ENCODE measurements around the gene GPATCH4. TPM values are rescaled to one million over a fixed set of nuclear protein-coding genes. Genes with fewer than 3 reads are reported as not detected.
"Not testable (repeated sequence)": the region's sequence is repeated elsewhere in the genome, so short reads cannot be mapped to it uniquely, and the experiment has no call there.

The GPATCH4 gene
- total RNA-seq, 1 donor from 2014 or later = 14.1 TPM

DNA sequence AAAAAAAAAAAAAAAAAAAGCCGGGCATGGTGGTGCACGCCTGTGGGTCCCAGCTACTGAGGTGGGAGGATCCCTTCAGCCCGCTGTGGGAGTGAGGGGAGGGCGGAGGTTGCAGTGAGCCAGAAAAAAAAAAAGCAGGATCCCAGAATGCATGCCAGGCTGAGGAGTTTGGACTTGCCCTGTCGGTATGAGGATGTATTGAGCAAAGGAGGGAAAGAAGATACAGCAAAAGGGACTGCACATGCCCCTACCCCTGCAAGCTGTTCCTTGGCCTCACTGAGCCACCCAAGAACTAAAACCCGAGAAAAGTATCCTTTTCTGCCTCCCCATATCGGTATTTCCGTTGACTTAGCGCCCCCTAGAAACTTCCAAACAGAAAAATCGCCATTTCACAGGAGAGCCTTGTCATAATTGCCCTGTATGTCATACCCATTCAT, 1.3 kb upstream of the GPATCH4 start:
- DNase-seq (no peak), ATAC-seq (no peak)
- intact Hi-C loops (cut with micrococcal nuclease) = no loop called here

DNA sequence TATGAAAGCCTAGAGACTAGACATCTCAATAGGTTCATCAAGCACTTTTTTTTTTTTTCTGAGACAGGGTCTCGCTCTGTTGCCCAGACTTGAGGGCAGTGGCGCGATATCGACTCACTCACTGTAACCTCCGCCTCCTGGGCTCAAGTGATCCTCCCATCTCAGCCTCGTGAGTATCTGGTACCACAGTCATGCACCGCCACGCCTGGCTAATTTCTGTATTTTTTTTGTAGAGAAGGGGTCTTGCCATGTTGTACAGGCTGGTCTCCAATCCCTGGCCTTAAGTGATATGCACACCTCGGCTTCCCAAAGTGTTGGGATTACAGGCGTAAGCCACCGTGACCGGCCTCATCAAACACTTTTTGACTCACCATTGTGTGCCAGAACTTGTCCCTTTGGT, 613 bp upstream of the GPATCH4 start:
- intact Hi-C loops (cut with micrococcal nuclease) = no loop called here
- ATAC-seq (no peak), DNase-seq (no peak)

DNA sequence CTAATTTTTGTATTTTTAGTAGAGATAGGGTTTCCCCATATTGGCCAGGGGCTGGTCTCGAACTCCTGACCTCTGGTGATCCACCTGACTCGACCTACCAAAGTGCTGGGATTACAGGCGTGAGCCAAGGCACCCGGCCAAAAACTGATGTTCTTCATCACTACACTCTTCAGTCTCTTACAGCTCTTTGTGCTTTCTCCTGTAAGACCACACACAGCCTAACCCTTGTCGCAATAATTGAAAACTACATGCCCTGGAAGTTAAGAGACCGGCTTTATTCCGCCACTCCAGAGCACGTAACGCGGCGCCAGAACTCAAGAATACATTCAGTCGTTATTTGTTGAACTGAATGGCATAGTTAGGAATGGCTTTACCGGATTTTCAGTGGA, 552 bp downstream of the GPATCH4 start:
- DNase-seq = no peak
- intact Hi-C loops (cut with micrococcal nuclease) = no loop called here
- no peak for ATAC-seq

DNA sequence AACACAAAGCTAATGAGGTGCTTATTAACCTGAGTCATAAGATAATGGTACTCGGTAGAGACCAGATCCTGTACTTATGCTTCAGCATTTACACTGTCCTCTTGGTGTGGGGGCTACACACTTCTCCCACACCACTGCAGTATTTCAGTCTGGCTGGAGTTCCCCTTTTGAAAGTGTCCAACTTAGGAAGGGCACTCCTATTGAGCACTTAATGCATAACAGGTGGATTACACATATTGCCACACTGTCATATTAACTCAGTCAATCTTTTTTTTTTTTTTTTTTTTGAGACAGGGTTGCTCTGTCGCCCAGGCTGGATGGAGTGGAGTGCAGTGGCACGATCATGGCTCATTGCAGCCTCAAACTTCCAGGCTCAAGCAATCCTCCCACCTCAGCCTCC, 1.5 kb downstream of the GPATCH4 start:
- intact Hi-C loops (cut with micrococcal nuclease) = no loop called here
- no peak for ATAC-seq
- no peak for DNase-seq

DNA sequence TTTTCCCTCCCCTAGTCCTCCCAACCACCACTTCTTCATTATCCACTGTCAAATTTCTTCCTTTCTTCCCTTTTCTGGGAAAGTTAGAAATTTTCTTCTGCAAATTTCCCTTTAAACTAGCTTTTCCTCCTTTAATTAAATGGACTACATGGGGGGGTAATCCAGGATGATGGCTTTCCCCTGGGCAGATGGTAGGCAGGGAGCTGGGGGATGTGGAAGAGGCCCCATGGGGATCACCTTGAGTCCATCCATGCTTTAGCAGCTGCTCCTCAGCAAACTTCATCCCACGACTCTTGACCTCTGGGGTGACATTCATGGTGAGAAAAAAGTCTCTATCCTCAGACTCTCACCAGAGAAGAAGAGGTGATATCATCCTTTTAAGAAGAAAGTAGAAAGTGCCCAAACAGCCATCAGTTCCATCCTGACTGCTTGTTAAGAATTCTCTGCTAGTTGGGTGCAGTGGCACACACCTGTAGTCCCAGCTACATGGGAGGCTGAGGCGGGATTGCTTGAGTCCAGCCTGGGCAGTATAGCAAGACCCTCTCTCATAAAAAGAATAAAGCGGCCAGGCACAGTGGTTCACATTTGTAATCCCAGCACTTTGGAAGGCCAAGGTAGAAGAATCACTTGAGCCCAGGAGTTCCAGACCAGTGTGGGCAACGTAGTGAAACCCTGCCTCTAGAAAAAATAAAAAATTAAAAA, 2.4 kb downstream of the GPATCH4 start:
- ATAC-seq (no peak), DNase-seq (no peak)
- intact Hi-C loops (cut with micrococcal nuclease) = no loop called here

DNA sequence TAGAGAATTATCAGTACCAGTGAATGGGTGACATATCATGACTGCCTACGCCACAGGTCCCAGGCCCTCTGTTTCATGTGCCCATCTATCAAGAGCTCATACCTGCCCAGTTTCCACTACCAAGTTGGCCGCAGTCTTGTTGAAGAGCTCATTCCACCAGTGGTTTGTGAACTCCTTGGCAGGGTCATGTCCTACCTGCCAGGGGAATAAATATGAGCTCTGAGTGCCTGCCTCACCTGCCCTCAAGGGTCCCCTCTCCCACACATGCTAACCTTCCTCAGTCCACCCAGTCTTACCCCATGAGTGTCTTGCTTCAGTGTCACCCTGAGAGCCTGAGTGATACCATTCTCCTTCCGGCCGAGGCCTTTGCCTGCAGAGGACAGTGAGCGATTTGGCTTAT, 3.2 kb downstream of the GPATCH4 start:
- DNase-seq = no peak
- intact Hi-C loops (cut with micrococcal nuclease) = no loop called here
- no peak for ATAC-seq

DNA sequence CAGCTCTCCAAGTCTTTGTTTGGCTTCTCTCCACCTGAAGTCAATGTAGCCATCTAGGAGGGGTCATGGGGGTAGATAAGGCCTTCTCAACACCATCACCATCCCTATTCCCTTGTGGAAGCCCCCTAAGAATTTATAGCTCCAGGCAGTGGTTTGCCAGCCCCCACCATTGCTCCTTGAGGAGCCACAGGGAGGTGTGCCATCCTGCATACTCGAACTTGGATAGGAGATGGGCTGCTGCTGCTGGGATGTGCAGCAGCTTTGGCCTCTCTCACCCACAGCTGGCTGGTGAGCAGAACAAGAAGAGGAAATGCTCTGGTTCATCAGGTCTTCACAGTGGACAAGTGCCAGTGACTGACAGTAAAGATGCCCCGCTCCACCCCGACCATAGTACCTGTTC, 4.9 kb downstream of the GPATCH4 start:
- intact Hi-C loops (cut with micrococcal nuclease) = no loop called here
- DNase-seq (no peak), ATAC-seq (no peak)

DNA sequence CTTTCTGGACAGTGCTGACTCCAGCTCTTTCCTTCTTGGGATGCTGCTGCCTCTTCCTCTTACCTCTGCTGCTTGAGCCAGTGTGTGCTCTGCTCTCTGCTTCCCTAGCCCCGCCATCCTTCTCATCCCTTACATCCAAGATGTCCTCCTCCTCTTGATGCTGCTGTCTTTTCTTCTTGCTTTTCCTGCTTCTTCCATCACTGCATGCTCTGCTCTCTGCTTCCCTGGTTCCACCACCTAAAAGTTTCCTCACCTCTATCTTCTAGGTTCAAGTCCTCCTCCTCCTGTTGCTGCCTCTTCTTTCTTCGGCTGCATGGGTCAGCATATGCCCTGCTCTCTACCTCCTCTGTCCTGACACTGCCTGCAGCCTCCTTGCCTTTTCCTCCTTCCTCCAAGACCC, 6.3 kb downstream of the GPATCH4 start:
- intact Hi-C loops (cut with micrococcal nuclease) = no loop called here
- DNase-seq (no peak), ATAC-seq (no peak)

DNA sequence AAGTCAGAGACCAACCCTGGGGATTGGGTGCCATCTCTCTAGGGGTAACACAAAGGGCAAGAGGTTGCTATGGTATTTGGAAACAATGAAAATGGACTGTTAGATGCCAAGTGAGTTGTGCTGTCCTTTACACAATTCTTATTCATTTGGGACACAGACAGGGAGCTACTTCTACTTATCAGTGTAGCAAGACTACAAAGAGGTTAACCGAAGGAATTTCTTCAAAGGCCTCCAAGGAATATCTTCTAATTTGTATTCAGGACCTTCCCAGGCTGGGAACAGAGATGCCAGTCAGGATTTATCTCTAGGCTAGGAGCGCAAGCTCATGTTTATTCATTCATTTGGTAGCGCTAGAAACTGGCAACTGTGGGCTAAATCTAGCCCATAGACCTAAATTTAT, 7.1 kb downstream of the GPATCH4 start:
- intact Hi-C loops (cut with micrococcal nuclease) = no loop called here
- ATAC-seq = no peak
- DNase-seq = no peak

DNA sequence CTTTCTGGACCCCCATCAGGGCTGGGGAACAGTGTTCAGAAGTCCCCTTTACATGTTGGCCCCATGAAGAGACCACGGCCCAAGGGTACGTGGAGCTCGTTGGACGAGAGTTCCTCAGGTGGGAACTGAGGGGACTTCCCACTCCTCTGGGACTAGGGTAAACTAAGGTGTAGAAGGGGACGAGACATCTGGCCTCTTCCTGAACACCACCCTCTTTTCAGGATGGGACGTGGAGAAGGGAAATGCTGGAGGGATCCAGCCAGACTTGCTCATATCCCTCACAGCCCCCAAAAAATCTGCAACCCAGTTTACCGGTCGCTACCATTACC, 7.7 kb downstream of the GPATCH4 start:
- DNase-seq = no peak
- no peak for ATAC-seq
- intact Hi-C loops (cut with micrococcal nuclease) = no loop called here

DNA sequence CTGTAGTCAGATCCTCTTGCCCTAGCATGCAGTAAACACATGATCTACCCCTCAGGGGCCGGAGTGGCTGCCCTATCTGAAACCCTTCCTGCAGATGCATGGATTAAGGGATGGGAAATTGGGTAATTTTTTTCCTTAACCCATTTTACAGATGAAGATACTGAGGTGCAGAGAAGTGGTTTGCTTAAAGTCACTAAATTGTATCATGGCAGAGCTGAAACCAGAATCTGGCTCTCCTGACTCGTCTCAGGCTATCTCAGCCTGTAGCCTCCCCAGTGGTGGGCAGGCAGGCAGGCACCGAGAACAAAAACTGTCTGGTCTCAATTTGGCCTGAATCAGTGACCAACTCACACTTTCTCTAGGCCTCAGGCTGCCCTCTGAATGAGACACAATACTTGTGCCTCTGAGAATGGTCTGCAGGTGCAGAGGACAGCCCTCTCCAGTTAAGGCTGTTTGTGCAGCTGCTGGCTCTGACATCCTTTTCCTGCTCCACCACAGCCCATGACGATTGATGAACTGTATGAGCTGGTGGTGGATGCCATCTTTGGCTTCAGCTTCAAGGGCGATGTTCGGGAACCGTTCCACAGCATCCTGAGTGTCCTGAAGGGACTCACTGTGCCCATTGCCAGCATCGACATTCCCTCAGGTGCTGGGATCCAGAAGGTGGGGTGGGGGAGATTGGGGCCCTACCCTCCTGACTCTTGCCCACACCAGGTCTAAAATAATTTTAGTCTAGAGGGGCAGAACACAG, 8.2 kb downstream of the GPATCH4 start:
- ATAC-seq = no peak
- intact Hi-C loops (cut with micrococcal nuclease) = no loop called here
- DNase-seq = no peak

DNA sequence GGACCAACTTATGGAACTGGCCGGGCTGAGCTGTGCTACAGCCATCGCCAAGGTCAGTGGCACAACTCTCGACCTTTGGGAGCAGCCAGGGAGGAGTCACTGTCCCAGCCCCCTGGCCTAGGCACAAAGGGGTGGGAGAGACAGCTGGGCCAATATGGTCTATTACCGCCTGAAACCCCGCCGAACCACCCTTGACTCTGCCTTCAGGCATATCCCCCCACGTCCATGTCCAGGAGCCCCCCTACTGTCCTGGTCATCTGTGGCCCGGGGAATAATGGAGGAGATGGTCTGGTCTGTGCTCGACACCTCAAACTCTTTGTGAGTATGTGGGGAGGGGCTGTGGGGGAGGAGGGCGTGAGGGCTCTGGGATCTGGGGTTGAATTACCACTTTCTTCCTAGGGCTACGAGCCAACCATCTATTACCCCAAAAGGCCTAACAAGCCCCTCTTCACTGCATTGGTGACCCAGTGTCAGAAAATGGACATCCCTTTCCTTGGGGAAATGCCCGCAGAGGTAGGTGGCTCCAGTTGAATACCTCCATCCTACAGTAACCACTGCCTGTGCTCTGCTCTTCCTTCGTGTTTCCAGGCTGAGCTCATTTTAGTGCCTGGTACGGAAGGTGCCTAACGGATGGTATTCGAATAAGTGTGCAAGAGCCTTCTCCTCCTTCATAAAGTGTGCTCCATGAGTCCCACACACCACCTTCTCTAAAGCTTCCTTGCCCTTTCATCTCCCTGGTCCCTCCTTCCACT, 8.9 kb downstream of the GPATCH4 start:
- DNase-seq = no peak
- ATAC-seq = peak; percentile 2
- intact Hi-C loops (cut with micrococcal nuclease) = no loop called here

DNA sequence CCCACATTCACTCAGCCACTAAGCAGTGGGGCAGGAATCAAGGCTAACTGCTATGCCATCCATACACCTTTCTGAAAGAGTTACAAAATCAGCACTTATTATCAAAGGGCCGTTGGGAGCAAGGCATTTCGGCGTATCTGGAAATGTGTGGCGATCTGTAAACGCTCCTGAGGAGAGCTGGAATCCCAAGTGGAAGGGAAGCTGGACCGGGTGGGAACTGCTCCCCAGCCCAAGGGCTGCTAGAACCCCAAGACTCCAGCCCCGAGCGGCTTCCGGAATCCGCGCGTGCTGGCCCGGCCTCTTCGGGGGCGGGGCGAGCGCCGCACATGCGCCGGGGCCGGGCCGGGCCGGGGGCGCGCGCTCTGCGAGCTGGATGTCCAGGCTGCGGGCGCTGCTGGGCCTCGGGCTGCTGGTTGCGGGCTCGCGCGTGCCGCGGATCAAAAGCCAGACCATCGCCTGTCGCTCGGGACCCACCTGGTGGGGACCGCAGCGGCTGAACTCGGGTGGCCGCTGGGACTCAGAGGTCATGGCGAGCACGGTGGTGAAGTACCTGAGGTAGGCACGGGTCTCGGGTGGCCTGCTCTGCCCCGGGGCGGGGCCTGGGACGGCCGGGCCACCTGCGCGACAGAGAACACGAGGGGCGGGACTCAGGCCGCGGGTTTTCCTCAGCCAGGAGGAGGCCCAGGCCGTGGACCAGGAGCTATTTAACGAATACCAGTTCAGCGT, 9.7 kb downstream of the GPATCH4 start, which contains the start of gene NAXE:
TSS of gene NAXE (plus strand) at position 345 of the 726 bp plus-strand sequence. CDS start at position 374, 29 bp downstream.
- peak; percentile 98 for ATAC-seq
- peak; percentile 85 for DNase-seq
- intact Hi-C loops (cut with micrococcal nuclease) = no loop called here

DNA sequence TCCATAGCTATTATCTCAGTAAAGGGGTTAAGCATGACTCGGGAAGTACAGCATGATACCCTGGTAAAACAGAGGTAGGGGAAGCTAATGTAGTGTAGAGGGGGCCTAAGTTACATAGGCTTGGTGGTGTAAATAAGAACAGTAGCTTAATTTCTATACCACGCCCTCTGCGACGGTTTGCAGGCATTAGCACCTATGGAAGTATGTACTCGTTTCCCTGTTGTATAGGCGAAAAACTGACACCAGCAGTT, 10.2 kb downstream of the GPATCH4 start:
- DNase-seq (no peak), ATAC-seq (no peak)
- intact Hi-C loops (cut with micrococcal nuclease) = no loop called here

DNA sequence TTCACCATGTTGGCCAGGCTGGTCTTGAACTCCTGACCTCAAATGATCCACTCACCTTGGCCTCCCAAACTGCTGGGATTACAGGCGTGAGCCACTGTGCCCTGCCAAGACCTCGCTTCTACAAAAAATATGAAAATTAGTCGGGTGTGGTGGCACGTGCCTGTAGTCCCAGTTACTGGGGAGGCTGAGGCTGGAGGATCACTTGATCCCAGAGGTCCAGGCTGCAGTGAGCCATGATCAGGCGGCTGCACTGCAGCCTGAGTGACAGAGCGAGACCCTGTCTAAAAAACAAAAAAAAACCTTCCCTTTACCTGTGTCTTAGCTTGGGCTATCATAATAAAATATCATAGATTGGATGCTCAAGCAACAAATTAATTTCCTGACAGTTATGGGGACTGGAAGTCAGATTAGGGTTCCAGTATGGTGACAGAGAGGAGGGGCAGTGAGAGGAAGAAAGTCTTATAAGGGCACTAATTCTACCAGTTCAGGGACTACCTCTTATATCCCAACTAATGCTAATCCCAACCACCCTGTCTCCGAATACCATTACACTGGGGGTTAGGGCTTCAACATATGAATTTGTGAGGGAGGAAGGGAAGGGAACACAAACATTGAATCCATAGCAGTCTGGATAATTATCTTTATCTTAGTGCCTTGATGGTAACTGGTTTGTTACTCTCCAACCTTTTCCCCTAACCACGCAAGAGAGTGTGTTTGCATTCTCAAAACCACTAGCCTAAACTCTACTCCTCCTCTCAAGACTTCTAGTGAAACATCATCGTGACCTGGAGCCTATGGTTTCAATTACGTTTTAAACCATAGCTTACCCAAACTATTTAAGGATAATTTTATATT, 10.7 kb downstream of the GPATCH4 start:
- intact Hi-C loops (cut with micrococcal nuclease) = no loop called here
- ATAC-seq = no peak

DNA sequence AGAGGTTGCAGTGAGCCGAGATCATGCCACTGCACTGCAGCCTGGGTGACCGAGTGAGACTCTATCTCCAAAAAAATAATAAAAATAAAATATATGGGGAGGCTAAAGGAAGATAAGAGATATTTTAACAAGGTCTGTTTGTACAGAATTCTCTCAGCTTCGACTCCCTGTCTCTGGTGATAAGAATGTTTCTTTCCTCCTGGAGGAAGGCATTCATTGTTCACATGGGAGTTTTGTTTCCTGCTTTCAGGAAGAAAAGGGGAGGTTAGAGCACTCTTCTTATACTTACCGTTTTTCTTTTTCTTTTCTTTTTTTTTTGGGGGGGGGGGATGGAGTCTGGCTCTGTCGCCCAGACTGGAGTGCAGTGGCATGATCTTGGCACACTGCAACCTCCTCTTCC, 11.7 kb downstream of the GPATCH4 start:
- DNase-seq (no peak), ATAC-seq (no peak)
- intact Hi-C loops (cut with micrococcal nuclease) = no loop called here

More for the DNA sequence above, 10.7 kb downstream of the GPATCH4 start:
- DNase-seq = no peak

DNA sequence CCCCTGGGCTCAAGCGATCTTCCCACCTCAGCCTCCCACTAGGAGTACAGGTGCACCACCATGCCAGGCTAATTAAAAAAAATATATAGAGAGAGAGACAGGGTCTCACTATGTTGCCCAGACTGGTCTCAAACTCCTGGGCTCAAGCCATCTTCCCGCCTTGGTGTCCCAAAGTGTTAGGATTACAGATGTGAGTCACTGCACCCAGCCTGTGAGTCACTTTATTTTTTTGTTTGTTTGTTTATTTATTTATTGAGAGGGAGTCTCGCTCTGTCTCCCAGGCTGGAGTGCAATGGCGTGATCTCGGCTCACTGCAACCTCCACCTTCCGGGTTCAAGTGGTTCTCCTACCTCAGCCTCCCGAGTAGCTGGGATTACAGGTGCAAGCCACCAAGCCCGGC, 13.4 kb downstream of the GPATCH4 start:
- intact Hi-C loops (cut with micrococcal nuclease); ATAC-seq; DNase-seq: not testable (repeated sequence)

DNA sequence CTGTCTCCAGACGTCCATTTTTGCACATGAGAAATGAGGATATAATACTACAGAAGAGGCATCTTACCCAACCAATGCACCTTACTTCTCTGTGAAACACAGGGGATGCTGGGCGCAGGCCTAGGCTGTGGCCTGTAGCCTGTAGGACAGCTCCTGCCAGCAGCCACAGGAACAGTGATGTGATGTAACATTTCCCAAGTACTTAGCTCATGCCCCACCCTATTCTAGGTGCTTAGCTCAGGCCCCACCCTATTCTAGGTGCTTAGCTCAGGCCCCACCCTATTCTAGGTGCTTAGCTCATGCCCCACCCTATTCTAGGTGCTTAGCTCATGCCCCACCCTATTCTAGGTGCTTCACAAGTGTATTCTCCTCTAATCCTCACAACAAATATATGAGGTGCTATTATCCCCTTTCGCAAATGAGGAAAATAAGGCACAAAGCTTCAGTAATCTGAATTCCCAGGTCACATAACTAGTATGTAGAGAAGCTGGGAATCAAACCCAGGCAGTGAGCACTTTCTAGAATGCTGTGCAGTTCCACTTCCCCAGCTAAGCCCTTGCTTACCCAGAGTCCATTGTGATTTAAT, 14.3 kb downstream of the GPATCH4 start:
- DNase-seq (no peak), ATAC-seq (no peak)
- intact Hi-C loops (cut with micrococcal nuclease) = no loop called here

DNA sequence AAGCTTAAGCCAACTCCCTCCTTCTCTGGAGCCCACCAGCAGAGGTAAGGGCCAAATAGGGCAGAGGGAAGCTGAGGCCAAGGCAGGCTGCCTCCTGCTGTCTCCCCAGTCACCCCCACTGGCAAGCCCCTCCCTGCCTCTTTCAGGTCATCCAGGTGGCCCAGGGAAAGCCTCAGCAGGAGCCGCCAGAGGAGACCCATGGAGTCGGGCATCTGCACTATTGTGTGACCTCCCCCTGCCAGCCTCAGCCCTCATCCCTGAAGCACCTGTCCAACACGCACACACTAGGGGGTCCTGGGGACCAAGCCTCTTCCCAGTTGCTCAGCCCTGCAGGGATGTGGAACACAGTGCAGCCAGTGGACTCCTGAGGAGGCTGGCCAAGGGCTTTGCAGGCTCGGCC, 15.0 kb downstream of the GPATCH4 start:
- ATAC-seq = no peak
- DNase-seq = no peak
- intact Hi-C loops (cut with micrococcal nuclease) = no loop called here

Measured in left ventricle myocardium superior (tissue), 1 donor.